HG02763 (cell line): ENCODE measurements around the gene NUP214.
"Not testable (repeated sequence)": the region's sequence is repeated elsewhere in the genome, so short reads cannot be mapped to it uniquely, and the experiment has no call there.

Experiments used
- ATAC-seq: cut with Tn5 transposase; IDR thresholded peaks from one replicate; pipeline ENCODE4 v1.9.1; 2021; ENCODE audit warnings: mild to moderate bottlenecking, moderate library complexity; ENCODE audit not compliant: unreplicated experiment

Gene NUP214

GRCh38 chr9:131115360-131115742, 10.0 kb upstream of the NUP214 start:
- not testable (repeated sequence) for ATAC-seq

GRCh38 chr9:131116281-131117120, 8.9 kb upstream of the NUP214 start:
- no peak for ATAC-seq

DNA sequence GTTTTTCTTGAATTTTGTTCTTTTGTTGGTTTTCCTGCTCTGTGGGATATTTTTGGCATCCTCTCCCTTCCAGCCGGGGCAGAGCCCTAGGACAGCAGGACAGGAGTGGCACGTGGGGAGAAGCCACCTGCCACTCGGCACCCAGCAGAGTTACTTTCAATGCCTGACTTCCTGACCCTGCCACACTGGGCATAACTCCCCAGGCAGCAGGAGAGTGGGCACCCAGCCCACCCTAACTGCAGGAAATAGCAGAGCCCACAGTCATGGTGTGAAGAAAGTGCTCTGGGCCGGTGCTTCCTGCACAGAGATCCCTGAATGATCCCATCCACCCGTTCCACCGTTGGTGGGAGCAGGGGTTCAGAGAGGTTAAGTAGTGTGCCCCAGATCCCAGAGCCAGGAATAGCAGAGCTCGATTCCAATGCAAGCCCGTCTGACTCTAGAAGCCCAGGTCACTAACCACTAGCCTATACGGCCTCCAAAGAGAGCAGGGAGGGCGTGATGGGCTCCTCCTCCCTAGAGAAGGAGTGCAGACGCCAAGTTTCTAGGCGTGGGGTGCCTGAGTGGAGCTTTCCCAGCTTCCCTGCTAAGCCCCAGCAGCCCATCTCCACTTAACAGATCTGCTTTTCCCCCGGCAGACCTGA, 8.1 kb upstream of the NUP214 start:
- ATAC-seq = no peak

- ATAC-seq = no peak
Measured at GRCh38 chr9:131117762-131118145, 7.6 kb upstream of the NUP214 start.

GRCh38 chr9:131119600-131119999, 5.8 kb upstream of the NUP214 start:
- no peak for ATAC-seq

GRCh38 chr9:131120620-131121228, 4.7 kb upstream of the NUP214 start:
- no peak for ATAC-seq

DNA sequence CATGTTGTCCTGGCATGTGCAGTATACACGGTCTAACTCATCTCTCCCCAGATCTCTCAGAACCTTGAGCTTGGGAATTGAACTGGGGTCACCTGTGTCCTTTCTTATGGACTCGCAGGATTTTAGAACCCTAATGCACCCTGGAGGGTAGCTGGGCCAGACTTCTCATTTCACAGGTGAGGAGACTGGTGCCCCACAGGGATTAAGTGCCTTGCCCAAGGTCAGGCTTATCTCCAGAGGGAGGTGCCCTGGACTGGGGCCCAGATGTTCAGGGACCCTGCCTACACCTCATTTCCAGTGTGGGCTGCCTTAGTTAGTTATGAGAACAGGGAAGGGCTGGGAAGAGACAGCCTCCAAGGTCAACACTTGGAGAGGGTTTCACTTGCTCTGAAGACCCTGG, 4.0 kb upstream of the NUP214 start:
- ATAC-seq = no peak

DNA sequence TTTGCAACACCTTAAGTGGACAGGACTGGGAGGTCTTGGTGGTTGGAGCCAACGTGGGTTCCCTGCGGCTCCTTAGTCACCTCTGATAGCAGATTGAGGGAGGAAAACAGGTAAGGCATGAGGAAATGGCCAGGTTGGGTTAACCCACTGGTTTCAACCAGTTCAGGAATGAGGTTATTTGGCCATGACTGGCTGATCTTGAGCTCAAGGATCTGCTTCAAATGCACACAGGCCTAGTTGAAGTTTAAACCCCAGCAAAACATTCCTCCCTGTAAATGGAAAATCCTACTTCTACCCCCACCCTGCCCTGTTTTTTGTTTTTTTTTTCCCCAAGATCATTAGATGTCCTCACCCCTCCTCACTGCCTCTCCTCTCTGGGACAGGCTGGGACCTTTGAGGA, 3.2 kb upstream of the NUP214 start:
- no peak for ATAC-seq

DNA sequence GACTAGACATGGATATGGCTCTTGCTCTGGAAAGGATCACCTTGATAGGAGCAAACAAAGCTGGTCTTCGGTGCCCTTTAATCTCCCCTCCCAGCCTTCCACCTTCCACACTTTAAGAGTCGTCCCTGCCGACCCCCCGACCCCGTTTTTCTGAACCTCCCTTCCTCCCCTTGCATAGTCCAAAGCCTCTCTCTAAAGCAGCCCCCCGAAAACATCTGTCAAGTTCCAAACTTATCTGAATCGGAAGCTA, 423 bp upstream of the NUP214 start:
- ATAC-seq = no peak

- no peak for ATAC-seq
Measured at GRCh38 chr9:131126059-131126426, 657 bp downstream of the NUP214 start.

DNA sequence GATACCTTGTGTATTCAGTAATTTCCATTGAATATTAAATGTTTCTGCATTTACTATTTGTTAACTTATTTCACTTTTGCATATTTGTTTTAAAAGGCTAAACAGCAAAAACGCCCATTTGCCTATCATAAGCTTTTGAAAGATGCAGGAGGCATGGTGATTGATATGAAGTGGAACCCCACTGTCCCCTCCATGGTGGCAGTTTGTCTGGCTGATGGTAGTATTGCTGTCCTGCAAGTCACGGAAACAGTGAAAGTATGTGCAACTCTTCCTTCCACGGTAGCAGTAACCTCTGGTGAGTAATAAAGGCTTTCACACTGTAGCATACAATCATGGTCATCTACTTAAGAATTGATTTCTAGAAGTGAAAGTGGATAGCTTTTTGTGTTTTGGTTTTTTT, 3.8 kb downstream of the NUP214 start:
- ATAC-seq = no peak

- ATAC-seq = no peak
Measured at GRCh38 chr9:131138676-131139075, 13.3 kb downstream of the NUP214 start.

DNA sequence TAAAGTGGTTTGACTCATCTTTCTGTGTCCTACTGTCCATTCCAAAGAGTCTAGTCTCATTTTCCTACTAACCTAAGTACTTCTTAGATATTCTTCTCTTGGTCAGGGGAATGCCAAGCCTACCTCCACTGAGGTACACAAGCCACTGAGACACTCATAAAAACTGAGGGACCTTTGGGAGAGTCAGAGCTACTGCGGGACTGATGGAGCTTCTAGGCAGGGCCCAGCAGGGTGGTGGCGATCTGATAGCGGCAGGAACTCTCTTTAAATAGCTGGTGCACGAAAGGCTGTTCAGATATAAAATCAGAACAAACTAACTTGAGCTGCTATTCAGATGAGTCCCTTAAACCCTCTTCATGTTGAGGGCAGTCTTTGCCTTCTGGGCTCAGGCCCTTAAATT, 14.7 kb downstream of the NUP214 start:
- ATAC-seq = no peak

DNA sequence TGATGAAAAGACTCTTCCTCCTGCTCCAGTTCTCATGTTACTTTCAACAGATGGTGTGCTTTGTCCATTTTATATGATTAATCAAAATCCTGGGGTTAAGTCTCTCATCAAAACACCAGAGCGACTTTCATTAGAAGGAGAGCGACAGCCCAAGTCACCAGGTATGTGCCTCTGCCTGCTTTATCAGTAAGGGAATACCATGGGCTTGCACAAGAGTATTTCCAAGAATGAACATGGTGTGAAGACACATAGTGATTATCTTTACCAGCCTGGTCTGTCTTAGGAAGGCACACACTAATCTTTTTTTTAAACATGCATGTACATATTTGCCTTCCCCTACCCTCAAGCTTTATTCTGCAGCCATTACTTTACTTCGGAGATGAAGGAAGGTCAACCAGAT, 15.2 kb downstream of the NUP214 start:
- ATAC-seq = no peak

- no peak for ATAC-seq
Measured at GRCh38 chr9:131142160-131142559, 16.8 kb downstream of the NUP214 start.

- no peak for ATAC-seq
Measured at GRCh38 chr9:131144201-131144600, 18.8 kb downstream of the NUP214 start.

DNA sequence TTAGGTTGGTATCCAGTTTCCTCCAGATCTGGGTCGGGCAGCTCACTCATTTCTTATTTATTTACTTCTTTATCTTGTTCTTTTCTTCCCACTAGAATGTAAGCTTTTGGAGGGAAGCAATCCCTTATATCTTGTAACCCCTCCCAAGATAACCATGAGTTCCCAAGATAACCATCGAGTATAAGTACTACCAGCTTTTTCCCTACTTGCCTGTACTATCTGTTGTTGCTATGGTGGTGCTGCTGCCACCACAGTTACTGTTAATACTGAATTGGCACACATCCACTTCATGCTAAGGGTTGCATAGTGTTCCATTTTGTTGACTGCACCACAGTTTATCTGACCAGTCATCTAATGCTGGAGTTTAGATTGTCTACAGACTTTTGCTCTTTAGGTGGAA, 19.9 kb downstream of the NUP214 start:
- ATAC-seq = no peak

GRCh38 chr9:131146186-131146585, 20.8 kb downstream of the NUP214 start:
- no peak for ATAC-seq

GRCh38 chr9:131148276-131148675, 22.9 kb downstream of the NUP214 start:
- no peak for ATAC-seq

DNA sequence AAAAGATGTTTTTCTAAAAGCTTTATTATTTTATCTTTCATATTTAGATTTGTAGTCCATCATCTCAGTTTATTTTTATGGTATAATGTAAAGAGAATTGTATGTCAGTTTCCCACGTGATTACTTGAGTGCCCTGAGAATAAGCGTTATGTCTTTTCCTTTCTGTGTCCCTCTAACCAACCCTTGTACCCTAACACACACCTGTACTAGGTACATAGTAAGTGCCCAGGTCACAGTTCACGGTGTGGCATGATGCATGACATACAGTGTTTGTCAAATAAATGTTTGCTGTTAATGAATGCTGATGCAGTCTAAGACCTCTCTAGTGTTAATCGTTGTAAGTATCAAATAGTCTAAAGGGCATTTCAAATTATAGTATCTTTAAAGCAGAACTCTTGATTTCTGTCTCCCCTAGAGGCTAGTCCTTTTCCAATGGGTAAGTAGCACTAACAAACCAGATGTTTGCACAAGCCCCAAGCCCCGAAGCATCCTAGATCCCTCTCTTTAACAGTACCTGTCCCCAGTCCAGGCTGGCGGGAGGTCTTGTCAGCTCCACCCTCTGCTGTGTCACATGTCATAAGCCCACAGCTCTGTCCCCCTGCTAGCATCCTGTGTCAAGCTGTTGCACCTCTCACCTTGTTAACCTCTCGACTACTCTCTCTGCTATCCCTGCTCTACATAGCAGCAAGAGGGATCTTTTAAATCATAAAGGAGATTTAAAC, 23.7 kb downstream of the NUP214 start:
- ATAC-seq = no peak

DNA sequence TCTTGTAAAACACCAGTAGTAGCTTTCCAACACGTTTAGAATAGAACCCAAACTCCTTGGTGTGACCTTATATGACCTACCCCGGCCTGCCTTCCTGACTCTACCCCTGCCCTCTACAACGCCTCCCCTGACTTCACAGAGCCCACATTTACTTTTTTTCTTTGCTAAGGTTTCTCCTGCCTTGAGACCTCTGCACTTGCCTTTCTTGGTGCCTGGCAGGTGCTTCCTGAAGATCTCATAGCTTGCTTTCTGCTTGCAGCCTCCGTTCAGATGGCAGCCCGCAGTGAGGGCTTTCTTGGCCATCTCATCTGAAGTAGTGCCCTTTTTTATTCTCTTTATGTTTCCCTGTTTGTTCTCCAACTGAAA, 24.3 kb downstream of the NUP214 start:
- ATAC-seq = no peak

DNA sequence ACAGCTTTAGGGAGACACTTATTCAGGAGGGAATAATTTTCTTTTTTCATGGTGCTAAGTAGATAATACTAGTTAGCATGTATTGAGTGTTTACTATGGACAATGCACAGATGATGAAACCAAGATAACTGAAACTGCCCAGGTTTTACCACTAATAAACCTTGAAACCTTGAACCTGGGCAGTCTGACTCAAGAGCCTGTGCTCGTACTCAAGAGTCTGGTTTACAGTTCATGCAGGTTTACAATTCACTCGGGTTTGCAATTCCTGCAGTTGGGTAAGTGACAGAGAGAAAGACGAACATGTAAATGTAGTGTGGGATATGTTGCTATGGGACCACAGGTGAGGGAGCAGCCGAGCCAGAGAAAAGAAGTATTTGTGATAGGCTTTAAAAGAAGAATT, 28.2 kb downstream of the NUP214 start:
- no peak for ATAC-seq
